Omental fat pad (tissue), 4 donors: Measurements from ENCODE around the gene USP31. TPM values are rescaled to one million over a fixed set of nuclear protein-coding genes. Genes with fewer than 3 reads are reported as not detected.

Source experiments
- ATAC-seq: fragments of 150-250 bp; one replicate; pipeline ENCODE4 v1.9.1; 2016; ENCODE audit warnings: mild to moderate bottlenecking, moderate library complexity; ENCODE audit not compliant: low FRiP score
- DNase-seq: peaks from one replicate; pipeline ENCODE4 v3.0.0-alpha.2; 2019; ENCODE audit warnings: low spot score
- total RNA-seq, 4 donors: library from RNA; depleted of rRNA; stranded (reverse); fragments of >200 nt; gene quantifications; one replicate each; pipeline ENCODE4 v1.1.0, GENCODE V29; 2016
- TF ChIP-seq, protein P1 (sequence below), 3 donors: fragments of 450-650 bp; IDR thresholded peaks; one replicate each; pipeline ENCODE4 v1.5.1; 2016 to 2017; ENCODE audit warnings: antibody characterized with exemption in 3 of 3, mild to moderate bottlenecking in 3 of 3, moderate library complexity in 2 of 3

USP31 gene
- total RNA-seq, result 10 to 100 TPM; 12.7 to 17.5 (median 15.9) TPM

DNA sequence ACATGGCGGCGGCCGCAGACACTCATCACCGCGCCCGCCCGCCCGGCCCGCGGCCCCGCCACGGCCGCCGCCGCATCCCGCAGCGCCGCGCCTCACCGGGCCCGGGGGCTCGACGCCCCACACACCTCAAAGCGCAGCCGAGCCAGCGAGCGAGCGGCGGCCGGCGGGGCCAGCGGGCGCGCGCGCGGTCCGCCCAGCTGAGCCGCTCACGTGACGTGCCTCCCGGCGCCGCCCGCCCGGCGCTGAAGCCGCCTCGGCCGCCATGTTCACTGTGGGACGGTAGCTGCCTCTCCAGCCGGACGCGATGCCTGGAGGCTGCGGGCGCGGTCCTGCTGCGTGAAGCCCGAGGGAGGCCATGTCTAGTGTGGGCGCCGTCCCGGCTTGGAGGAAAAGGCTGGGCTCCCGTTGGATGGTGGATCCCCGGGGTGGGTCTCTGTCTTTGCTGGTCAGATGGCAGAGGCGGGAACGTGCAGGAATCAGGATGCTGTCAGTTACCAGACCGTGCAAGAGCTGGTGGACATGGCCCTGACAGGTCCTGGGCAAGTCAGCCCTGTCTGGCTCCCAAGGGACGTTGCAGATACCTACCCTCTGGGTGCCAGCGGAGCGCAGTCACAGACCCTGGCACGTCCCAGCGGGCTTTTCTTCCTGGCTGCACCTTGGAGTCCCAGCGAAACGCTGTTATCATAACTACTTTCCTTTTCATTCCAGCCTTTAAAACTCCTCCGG lies at the start of gene USP31:
Gene USP31 (minus strand): TSS at position 186 of the 726 bp plus-strand sequence. CDS start 182 bp downstream, at position 4.
- DNase-seq, result peak; percentile 75
- peak; percentile 99 for ATAC-seq
- TF ChIP-seq, protein P1, sequence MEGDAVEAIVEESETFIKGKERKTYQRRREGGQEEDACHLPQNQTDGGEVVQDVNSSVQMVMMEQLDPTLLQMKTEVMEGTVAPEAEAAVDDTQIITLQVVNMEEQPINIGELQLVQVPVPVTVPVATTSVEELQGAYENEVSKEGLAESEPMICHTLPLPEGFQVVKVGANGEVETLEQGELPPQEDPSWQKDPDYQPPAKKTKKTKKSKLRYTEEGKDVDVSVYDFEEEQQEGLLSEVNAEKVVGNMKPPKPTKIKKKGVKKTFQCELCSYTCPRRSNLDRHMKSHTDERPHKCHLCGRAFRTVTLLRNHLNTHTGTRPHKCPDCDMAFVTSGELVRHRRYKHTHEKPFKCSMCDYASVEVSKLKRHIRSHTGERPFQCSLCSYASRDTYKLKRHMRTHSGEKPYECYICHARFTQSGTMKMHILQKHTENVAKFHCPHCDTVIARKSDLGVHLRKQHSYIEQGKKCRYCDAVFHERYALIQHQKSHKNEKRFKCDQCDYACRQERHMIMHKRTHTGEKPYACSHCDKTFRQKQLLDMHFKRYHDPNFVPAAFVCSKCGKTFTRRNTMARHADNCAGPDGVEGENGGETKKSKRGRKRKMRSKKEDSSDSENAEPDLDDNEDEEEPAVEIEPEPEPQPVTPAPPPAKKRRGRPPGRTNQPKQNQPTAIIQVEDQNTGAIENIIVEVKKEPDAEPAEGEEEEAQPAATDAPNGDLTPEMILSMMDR (IDR thresholded peaks at IDR 0.05), result no peak

- TF ChIP-seq, protein P1 (IDR thresholded peaks at IDR 0.05), result no peak
- DNase-seq (no peak), ATAC-seq (no peak)
These were observed 47.3 kb upstream of the USP31 start for GRCh38 chr16:23196539-23196938.

GRCh38 chr16:23195366-23195978 lies 46.2 kb upstream of the USP31 start:
- DNase-seq (no peak), ATAC-seq (no peak)
- TF ChIP-seq, protein P1 (IDR thresholded peaks at IDR 0.05), result no peak

DNA sequence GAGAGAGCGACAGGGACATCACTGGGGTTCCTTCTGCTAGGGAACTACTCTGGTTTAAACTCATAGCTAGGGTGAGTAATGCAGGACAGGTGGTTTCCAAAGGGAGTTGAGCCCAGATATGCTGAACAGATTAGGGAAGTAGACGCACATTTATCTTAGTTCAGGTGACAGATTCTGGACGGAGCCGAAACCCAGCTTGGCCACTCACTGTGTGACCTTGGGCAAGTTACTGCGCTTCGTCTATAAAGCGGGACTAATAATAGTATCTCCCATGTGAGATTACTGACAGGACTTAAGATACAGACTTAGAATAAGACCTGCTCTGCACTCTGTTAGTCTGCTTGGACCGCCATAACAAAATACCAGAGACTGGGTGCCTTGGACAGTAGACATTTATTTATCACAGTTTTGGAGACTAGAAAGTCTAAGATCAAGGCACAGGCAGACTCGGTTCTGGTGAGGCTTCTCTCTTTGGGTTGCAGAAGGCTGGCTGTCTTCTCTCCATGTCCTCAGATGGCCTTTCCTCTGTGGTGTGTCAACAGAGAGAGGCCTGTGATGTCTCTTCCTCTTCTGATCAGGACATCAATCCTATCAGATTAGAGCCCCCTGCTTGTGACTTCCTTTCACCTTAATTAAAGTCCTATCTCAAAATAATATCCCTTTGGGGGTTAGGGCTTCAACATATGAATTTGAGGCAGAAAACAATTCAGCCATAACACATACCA lies 45.4 kb upstream of the USP31 start:
- ATAC-seq (no peak), DNase-seq (no peak)
- TF ChIP-seq, protein P1 (IDR thresholded peaks at IDR 0.05), result no peak

DNA sequence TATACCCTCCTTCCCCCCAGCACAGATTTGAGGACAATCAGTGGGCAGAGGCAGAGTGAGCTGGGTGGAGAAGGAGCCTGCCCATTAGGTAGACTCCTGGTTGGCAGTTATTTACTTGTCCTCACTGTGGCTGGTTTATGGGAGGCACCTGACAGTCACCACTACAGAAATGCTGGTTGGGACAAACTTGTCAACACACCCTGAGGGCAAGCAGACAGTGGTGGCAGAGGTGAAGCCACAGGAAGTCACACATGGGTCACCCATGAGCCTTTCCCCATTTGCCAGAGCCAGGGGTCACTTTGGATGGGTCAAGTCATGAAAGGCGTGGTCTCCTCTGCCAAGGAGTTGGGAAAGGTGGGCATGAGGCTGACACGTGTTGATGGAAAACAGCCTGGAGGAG lies 39.7 kb upstream of the USP31 start:
- TF ChIP-seq, protein P1 (IDR thresholded peaks at IDR 0.05), result no peak
- ATAC-seq, result no peak
- DNase-seq, result no peak

DNA sequence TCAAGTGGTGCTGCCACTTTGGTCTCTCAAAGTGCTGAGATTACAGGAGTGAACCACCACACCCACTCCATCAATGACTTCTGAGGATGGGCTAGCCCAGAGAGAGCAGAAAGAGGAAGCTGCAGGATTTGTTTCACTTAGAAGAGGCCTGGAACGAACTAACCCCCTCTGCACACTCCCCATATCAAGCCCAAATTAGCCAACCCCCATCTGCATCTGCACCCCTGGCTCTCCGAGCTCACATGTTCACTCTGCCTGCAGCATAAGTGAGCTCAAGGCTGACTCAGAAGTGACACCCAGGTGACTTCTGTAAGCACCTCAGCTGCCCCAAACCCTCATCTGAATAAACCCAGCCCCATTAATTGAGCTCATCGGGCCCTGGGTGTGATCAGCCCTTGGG lies 38.1 kb upstream of the USP31 start:
- DNase-seq (no peak), ATAC-seq (no peak)
- TF ChIP-seq, protein P1 (IDR thresholded peaks at IDR 0.05), result no peak
